HG03064 (cell line): ENCODE data around the gene HMGB4.

Experiments used
- ATAC-seq: cut with Tn5 transposase; IDR thresholded peaks from one replicate; pipeline ENCODE4 v1.9.1; 2021; ENCODE audit warnings: low read depth; ENCODE audit not compliant: unreplicated experiment

The HMGB4 gene

GRCh38 chr1:33846861-33847260, 17.0 kb upstream of the HMGB4 start:
- no peak for ATAC-seq

GRCh38 chr1:33848205-33848937, 15.5 kb upstream of the HMGB4 start:
- no peak for ATAC-seq

DNA sequence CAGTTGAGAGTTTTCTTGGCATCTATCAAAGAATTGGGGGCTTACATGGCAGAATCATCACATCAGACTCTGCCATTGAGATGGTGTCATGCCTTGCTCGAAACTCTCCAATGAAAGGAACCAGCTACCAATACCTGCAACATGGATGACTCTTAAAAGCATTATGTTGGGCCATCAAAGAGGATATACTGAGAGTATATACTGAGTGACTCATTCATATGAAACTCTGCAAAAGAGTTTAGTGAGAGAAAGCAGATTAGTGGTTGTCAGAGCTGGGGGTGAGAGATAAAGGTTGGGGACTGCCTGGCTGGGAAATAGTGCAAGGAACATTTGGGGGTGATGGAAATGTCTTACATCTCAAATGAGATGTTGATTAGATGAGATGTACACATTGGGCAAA, 14.7 kb upstream of the HMGB4 start:
- ATAC-seq: no peak

DNA sequence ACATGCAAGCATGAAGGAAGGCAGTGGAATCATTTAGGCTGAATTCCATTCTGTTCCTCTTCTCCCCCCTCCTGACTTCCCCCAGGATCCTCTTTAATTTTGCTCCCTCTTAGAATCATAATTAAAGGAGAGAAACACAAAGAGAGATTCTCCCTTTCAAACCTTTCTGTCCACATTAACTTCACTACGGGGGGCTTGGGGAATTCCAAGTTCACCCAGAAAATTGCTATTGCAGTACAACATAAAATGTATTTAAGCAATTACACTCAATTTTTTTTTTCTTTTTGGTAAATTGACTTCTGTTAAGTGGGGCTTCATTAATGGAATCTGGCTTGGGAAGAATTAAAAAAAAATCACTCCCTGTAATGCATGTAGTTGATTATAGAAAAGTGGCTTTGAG, 13.4 kb upstream of the HMGB4 start:
- no peak for ATAC-seq

DNA sequence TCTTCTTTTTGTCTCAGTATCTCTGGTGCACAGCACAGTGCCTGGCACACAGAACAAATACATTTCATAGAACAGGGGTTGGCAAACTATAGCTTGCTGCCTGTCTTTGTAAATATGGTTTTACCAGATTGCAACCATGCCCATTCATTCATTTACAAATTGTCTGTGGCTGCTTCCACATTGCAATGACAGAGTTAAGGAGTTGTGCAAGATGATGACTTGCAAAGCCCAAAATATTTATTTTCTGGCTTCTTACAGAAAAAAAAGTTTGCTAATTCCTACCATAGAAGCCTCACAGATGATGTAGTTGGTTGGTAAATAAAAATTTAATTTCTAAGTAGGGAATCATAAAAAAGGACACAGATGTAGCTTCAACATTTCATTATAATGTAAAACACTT, 11.2 kb upstream of the HMGB4 start:
- no peak for ATAC-seq

- no peak for ATAC-seq
Measured at GRCh38 chr1:33853431-33853830, 10.4 kb upstream of the HMGB4 start.

DNA sequence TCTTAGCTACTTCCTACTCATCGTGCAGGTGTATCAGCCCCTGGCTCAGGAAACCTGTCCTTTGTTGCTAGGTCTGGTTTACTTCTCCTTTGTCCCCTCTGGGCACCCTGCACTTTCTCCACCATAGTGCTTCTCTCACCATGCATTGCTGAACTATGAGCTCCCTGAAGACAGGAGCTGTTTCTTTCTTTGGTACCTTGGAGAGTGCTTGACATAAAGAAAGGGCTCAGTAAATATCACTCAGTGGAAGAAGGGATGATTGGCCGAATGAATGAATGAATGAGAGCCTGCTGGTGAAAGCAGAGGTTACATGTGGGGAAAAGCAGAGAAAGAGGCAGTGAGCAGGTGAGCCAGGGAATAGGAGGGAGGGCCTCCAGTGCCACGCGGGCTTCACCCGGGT, 9.8 kb upstream of the HMGB4 start:
- no peak for ATAC-seq

- no peak for ATAC-seq
Measured at GRCh38 chr1:33860671-33861070, 3.2 kb upstream of the HMGB4 start.

GRCh38 chr1:33864460-33865389, 846 bp downstream of the HMGB4 start:
- ATAC-seq: no peak

- ATAC-seq: no peak
Measured at GRCh38 chr1:33866281-33866680, 2.4 kb downstream of the HMGB4 start.

DNA sequence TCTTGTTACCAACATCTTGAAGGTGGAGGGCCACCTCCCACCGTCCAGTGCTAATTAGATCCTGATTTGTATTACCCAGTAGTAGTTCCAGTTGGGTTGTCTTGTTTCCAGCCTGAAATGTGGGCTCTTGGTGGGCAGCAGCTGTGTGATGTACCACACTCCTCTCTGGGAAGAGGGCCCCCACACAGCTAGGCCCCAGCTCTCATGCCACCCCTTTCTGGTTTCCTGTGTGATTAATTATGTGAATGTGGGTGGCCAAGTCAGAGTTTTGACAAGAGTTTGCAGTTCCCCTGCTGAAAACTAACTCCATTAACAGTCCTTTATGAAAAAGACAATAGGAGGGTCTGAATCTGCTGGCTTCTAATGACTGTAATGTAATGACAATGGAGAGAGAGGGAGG, 3.8 kb downstream of the HMGB4 start:
- ATAC-seq: no peak

DNA sequence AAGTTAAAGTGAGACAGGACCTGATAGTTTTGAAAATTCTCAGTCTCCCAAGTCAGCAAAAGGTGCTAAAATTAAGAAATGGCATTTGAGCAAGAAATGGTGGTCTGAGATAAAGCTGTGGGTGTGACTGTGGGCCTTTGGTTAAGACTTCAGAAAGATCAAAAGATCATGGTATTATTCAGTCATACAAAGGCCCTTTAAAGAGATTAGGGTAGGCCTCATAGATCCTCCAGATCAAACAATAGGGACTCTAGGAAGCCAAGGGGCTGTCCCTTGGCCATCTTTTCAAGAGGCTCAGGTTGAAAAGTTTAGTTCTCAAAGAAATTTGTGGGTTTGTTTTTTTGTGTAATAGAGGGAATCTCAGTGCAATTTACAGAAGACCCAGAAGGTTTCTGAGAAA, 8.4 kb downstream of the HMGB4 start:
- ATAC-seq: no peak

DNA sequence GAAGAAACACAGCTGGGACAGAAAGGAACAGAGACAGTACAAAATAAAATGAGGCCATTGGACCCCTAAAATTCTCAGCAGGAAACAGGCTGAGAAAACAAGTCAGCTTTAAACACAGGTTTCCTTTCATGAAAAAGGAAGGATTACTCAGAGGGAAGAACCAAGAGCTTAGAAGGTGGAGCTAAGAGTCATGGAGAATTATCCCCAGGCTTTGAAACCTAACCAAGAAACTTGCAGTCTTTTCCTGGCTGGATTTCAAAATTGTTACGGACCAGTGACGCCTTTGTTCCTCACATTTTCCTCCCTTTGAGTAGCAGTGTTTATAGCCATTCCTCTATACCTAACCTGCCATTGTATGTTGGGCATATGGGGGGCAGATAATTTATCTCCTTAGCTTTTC, 8.8 kb downstream of the HMGB4 start:
- ATAC-seq: no peak

- no peak for ATAC-seq
Measured at GRCh38 chr1:33874636-33875035, 10.8 kb downstream of the HMGB4 start.

GRCh38 chr1:33875862-33876261, 12.0 kb downstream of the HMGB4 start:
- no peak for ATAC-seq

DNA sequence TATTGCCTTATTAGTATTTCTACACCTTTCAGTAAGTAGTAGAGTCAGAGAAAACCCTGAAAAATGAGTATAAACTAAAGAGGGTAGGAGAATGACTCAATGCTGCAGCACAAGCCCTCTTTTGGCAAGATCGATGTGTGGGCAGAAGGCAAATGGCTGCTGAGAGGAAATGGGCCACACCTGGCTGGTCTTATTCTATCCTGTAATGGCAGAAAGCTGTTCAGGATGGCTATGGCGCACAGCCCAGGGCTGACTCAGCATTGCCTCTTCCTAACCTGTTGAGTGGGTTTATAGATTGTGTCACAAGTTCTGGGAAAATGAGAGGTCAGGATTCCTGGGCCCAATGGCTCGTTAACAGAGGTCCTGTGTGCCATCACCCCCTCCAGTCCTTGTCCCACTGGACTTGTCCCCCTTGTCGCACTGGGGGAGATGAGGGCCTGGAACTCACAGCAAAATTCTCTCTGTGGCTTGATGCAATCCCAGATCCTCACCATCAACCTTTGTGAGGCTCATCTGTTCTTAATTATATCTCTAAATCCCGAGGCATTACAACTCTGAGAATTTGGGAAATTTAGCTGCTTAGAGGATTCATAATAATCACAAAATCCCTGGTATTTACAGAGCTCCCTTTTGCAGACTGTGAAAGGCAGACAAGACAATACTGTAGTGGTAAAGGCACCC, 13.2 kb downstream of the HMGB4 start:
- ATAC-seq: no peak

GRCh38 chr1:33878392-33878791, 14.5 kb downstream of the HMGB4 start:
- no peak for ATAC-seq

DNA sequence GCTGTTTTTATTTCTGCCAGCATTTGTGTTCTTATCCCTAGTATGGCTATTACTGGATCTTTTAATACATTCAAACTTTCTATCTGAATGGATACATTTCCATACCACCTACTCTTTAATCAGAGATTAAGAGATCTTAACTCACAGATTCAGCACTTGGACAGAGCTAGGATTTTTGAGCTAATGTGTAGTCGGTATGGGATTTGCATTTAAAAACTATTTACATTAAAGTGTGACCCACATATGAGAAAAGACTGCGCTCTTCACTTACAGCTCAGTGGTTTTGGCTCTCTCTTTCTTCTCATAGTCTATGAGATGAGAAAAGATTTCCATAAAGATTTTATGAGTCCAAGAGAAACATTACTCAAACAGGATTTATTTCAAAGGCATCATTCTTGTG, 16.4 kb downstream of the HMGB4 start:
- no peak for ATAC-seq

DNA sequence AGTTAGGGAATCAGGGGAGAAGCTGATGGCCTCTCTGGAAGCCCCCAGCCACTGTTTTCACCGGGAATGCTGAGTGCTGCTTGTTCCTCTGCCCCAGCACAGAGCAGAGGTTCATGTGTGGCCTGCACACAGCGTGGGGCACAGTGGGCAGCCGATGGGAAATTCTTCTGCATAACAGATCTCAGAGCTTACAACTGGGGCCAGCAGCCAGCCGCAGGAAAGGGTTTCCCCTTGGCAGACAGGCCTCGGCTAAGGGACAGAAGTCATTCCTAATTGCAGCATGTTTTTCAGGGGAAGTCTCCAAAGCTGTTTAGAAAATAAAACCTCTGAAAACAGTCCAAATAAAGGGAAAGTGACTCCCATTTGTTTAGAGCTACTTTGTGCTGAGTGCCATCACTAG, 22.6 kb downstream of the HMGB4 start:
- no peak for ATAC-seq

GRCh38 chr1:33893147-33893830, 29.4 kb downstream of the HMGB4 start:
- ATAC-seq: no peak

DNA sequence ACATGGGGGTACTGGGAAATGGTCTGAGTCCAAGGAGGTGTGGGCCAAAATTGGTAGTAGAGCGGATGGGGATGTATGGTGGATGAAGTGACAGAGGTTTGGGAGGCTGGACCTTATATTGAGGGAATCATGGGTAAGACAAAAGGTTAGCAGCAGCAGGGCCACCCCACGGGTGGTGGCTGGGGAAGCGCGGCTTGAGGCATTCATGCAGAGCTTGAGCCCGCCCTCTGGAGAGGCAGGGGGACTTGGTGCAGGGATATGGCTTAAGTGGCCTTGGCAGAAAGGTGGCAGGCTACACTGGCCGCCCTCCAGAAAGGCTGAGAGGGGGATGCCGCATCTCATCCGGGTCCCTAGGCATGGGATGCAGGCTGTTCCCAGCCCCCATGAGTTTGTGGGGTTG, 31.5 kb downstream of the HMGB4 start:
- ATAC-seq: no peak
